ENCODE data around the gene TMEM123. TPM values are rescaled to one million over a fixed set of nuclear protein-coding genes. Genes with fewer than 3 reads are reported as not detected.

TMEM123 gene
- polyA plus RNA-seq, 3 donors = 68.7 to 368 (median 263) TPM

GRCh38 chr11:102464859-102465500 is 12.4 kb upstream of the TMEM123 start:
- DNase-seq = no peak
- Histone ChIP-seq H4K20me1 (ENCODE audit: insufficient read depth, low read length) (no peaks in the 10 kb centered on the region), H3K27ac (ENCODE audit: low read depth in 1 of 2, low read length in 2 of 2) (no peak overlapping the region), H3K27me3 (ENCODE audit: control insufficient read depth in 2 of 2, insufficient read depth in 2 of 2, low read length in 2 of 2) (no peaks in the 10 kb centered on the region), H3K9me3 (replicated peaks in 1 of 2; ENCODE audit: control insufficient read depth in 1 of 2, insufficient read depth in 1 of 2, low read length in 2 of 2) (no peaks in the 10 kb centered on the region), H3K36me3 (replicated peaks in 1 of 2; ENCODE audit: control insufficient read depth in 1 of 2, insufficient read depth in 2 of 2, low read length in 2 of 2) (no peaks in the 10 kb centered on the region), H2AFZ (ENCODE audit: insufficient read depth, low read depth, low read length, poor library complexity, severe bottlenecking) (no peak overlapping the region), H3K79me2 (ENCODE audit: insufficient read depth, low read length) (no peaks in the 10 kb centered on the region), H3K4me1 (ENCODE audit: control insufficient read depth in 1 of 2, insufficient read depth in 2 of 2, low read length in 2 of 2) (peaks cover 10 to 27% of the 10 kb centered on the region in 2 donors), H3K4me2 (replicated peaks; ENCODE audit: extremely low read depth, low read length, poor library complexity, severe bottlenecking) (no peak overlapping the region), H3K4me3 (replicated peaks in 1 of 3; ENCODE audit: low read depth in 2 of 3, low read length in 3 of 3) (no peak overlapping the region), H3K9ac (ENCODE audit: insufficient read depth, low read length, poor library complexity, severe bottlenecking) (no peak overlapping the region)
- no CpG with 5 or more reads among the region's 3 CpGs for WGBS (ENCODE audit: insufficient coverage)
- intact Hi-C loops (cut with micrococcal nuclease) = no loop called here
- Mint-ChIP-seq H3K27me3 (ENCODE audit: low read depth in 3 of 3) (peaks cover 0 to 2% (median 1%) of the 10 kb centered on the region in 3 donors), H3K27ac (no peak overlapping the region), H3K4me3 (no peak overlapping the region), H3K4me1 (peaks cover 29% of the 10 kb centered on the region), H3K9me3 (no peaks in the 10 kb centered on the region), H3K36me3 (no peaks in the 10 kb centered on the region)
- no peak for TF ChIP-seq CTCF (IDR thresholded peaks at IDR 0.05)

GRCh38 chr11:102464037-102464436 is 11.5 kb upstream of the TMEM123 start:
- no peak for TF ChIP-seq CTCF (IDR thresholded peaks at IDR 0.05)
- Histone ChIP-seq H3K4me1 (ENCODE audit: control insufficient read depth in 1 of 2, insufficient read depth in 2 of 2, low read length in 2 of 2) (peaks cover 4 to 18% of the 10 kb centered on the region in 2 donors), H3K27me3 (ENCODE audit: control insufficient read depth in 2 of 2, insufficient read depth in 2 of 2, low read length in 2 of 2) (no peaks in the 10 kb centered on the region), H4K20me1 (ENCODE audit: insufficient read depth, low read length) (no peaks in the 10 kb centered on the region), H2AFZ (ENCODE audit: insufficient read depth, low read depth, low read length, poor library complexity, severe bottlenecking) (no peak overlapping the region), H3K36me3 (replicated peaks in 1 of 2; ENCODE audit: control insufficient read depth in 1 of 2, insufficient read depth in 2 of 2, low read length in 2 of 2) (no peaks in the 10 kb centered on the region), H3K27ac (ENCODE audit: low read depth in 1 of 2, low read length in 2 of 2) (no peak overlapping the region), H3K4me2 (replicated peaks; ENCODE audit: extremely low read depth, low read length, poor library complexity, severe bottlenecking) (no peak overlapping the region), H3K4me3 (replicated peaks in 1 of 3; ENCODE audit: low read depth in 2 of 3, low read length in 3 of 3) (no peak overlapping the region), H3K9me3 (replicated peaks in 1 of 2; ENCODE audit: control insufficient read depth in 1 of 2, insufficient read depth in 1 of 2, low read length in 2 of 2) (no peaks in the 10 kb centered on the region), H3K79me2 (ENCODE audit: insufficient read depth, low read length) (no peaks in the 10 kb centered on the region), H3K9ac (ENCODE audit: insufficient read depth, low read length, poor library complexity, severe bottlenecking) (no peak overlapping the region)
- 96% methylated on average over 9 of the region's 9 CpGs for WGBS (ENCODE audit: insufficient coverage)
- H3K4me3 Mint-ChIP-seq = no peak overlapping the region
- peaks cover 0 to 2% (median 0%) of the 10 kb centered on the region in 3 donors for H3K27me3 Mint-ChIP-seq (ENCODE audit: low read depth in 3 of 3)
- DNase-seq = no peak
- no peaks in the 10 kb centered on the region for H3K36me3 Mint-ChIP-seq
- H3K27ac Mint-ChIP-seq = no peak overlapping the region
- H3K4me1 Mint-ChIP-seq = peaks cover 21% of the 10 kb centered on the region
- intact Hi-C loops (cut with micrococcal nuclease) = no loop called here
- no peaks in the 10 kb centered on the region for H3K9me3 Mint-ChIP-seq

Data from CD14-positive monocyte (primary cell).